Urinary bladder (tissue), 4 donors: ENCODE measurements around the gene AGR2. TPM values are rescaled to one million over a fixed set of nuclear protein-coding genes. Genes with fewer than 3 reads are reported as not detected.

Source experiments
- DNase-seq: peaks from one replicate; pipeline ENCODE4 v3.0.0-alpha.2; 2015; ENCODE audit errors: extremely low spot score
- H3K27ac ChIP-seq: one replicate; pipeline ENCODE4 v1.5.1; 2013; ENCODE audit warnings: low read depth, mild to moderate bottlenecking, moderate library complexity
- H3K36me3 ChIP-seq: one replicate; pipeline ENCODE4 v1.6.1; 2013; ENCODE audit warnings: mild to moderate bottlenecking, moderate library complexity; ENCODE audit not compliant: insufficient read depth
- H3K4me1 ChIP-seq: one replicate; pipeline ENCODE4 v1.6.1; 2013; ENCODE audit warnings: mild to moderate bottlenecking, moderate library complexity; ENCODE audit not compliant: insufficient read depth
- H3K4me3 ChIP-seq: one replicate; pipeline ENCODE4 v1.5.1; 2013; ENCODE audit warnings: low read depth, low read length
- WGBS: extraction: QIAGEN DNeasy Blood & Tissue Kit; methylation state at CpG from one replicate; pipeline ENCODE4 v1.1.7; 2013; 5-methylcytosine and 5-hydroxymethylcytosine counted together
- polyA plus RNA-seq: library from polyadenylated mRNA; stranded (reverse); fragments of 200-250 nt; gene quantifications from one replicate; pipeline ENCODE4 v1.2.3, GENCODE V29; 2013
- total RNA-seq: library from RNA; depleted of rRNA; stranded (reverse); fragments of >200 nt; gene quantifications from one replicate; pipeline ENCODE4 v1.2.3, GENCODE V29; 2014
- donor health status: healthy with polysubstance abuse.
- donor health status: healthy.

Gene AGR2
- total and polyA plus RNA-seq, 2 donors = 57.3 to 88.3 TPM

DNA sequence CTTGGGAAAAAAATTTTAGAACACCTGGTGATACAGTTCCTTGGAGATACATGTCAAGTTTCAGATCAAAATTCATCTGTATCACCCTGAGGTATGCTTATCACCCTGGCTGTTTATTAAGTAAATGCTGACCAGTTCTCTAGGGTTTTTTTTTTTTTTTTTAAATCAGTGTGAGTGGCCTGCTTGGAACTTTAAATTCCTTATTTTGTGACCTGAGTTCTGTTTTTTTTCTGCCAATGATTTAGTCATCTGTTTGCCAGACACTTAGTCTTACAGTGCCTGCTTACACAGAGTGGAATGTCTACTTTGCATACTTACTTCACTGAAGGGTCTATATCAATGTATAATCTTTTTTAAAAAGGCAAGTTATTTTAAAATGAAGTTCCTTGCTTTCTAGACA lies 49.4 kb downstream of the AGR2 start:
- no peak for DNase-seq
- no peak overlapping the region for H3K27ac ChIP-seq
- H3K36me3 ChIP-seq = no peaks in the 10 kb centered on the region
- peak overlapping the region; percentile 64 for H3K4me3 ChIP-seq
- H3K4me1 ChIP-seq = no peaks in the 10 kb centered on the region

DNA sequence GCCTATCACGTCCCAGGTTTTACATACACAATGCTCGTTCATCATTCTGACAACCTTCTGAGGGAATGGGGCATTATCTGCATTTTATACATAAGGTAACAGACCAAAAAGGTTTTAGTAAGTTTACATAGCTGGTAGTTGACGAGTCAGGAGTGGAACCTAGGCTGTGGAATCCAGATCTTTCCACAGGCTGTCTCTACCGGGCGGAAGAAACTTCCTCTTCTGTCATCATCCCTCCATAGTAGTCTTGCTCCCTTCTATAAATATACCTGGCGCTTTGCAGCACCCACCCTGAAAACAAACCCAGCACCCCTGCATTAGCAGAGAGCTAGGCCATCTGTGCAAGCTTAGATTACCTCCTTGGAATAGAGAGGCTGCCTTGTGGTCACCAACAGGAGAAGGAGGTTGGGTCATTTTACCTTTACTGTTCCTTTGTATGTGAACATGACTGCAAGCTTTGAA lies 49.9 kb downstream of the AGR2 start:
- Histone ChIP-seq H3K4me1 (no peaks in the 10 kb centered on the region), H3K4me3 (peak overlapping the region; percentile 64), H3K27ac (no peak overlapping the region), H3K36me3 (no peaks in the 10 kb centered on the region)
- no peak for DNase-seq
- 65% methylated on average over 6 of the region's 6 CpGs for WGBS

DNA sequence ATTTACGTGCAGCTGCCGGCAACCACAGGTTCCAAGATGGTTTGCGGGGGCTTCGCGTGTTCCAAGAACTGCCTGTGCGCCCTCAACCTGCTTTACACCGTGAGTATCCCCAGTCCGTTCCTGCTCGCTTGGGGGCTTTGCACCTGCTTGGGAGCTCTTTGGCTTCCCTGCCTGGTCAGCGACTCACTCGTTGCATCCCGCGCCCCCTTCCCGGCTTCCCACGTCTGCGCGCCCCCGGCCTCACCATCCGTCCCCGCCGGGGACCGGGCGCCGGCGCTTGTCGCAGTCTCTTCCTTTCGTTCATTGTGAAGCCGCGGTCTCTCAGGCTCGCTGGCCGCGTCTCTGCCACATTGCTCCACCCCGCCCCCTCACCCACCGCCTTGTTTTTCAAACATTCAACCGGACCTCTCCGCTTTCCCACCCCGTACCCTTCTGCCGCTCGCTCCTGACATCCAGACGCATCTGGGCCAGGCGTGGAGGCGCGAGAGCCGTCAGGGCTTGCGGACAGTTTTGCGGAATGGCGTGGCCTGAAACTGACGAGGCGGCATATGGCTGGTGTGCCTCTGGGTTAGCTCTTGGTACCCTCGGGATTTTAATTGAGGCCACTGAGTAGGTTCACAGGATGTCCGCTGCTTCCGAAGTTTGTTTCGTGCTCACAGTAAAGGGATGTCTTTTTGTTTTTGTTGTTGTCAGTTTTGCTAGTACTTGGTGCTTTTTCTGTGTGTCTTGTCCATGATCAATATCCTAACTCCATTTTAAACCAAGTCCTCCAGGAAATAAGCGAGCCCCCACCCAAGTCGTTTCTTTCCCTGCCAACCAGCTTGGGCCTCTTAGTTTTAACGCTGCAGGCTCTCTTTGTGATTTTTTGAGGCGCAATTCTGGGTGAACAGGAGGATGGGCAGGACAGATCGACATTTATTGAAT lies 50.6 kb downstream of the AGR2 start:
- Histone ChIP-seq H3K4me3 (peak overlapping the region; percentile 64), H3K27ac (no peak overlapping the region)
- DNase-seq = no peak

DNA sequence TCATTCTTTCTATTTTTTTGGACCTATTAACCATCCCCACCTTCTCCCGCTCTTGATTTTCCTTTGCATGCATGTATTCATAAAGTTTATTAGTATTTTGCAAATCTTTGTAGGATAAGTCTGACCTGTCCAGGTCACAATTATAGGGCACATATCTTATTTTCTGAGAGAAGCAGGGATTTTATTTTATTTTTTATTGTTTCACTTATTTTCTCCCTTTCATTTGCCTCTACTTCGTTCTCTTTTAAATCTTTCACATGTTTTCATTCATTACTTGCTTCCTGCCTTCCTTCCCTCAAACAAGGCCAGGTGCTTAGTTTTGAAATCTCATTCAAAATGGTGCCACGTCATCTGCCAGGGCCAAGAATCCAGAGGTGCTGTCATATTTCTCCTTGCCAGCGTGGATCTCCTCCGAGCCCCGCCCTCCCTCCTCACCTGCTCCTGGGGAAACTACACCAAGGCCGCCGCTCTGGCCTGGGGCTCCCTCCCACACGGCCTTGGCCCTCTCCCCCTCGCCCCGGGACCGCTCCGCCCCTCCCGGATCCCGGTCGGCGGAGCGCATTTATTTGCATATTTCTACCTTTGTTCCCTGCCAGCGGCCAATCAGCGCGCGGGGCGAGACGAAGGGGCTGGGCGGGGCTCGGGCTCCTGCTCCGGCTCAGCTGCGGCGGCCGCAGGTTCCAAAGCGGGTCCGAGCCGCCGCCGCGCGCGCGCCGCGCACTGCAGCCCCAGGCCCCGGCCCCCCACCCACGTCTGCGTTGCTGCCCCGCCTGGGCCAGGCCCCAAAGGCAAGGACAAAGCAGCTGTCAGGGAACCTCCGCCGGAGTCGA lies 51.5 kb downstream of the AGR2 start, which contains the start of gene TSPAN13:
TSS of gene TSPAN13 (plus strand) at position 654 of the 830 bp plus-strand sequence. CDS start 213 bp downstream, outside the sequence.
- H3K27ac ChIP-seq = no peak within 1 kb of the TSS
- WGBS = 4% methylated on average over 48 of the region's 48 CpGs
- H3K4me1 ChIP-seq = no peaks in the 10 kb centered on the region
- no peak for DNase-seq
- H3K4me3 ChIP-seq = peak within 1 kb of the TSS; percentile 64
- no peaks in the 10 kb centered on the region for H3K36me3 ChIP-seq

More for the DNA sequence above, 50.6 kb downstream of the AGR2 start:
- no peaks in the 10 kb centered on the region for H3K36me3 ChIP-seq
- no peaks in the 10 kb centered on the region for H3K4me1 ChIP-seq
- 11% methylated on average over 58 of the region's 58 CpGs for WGBS

DNA sequence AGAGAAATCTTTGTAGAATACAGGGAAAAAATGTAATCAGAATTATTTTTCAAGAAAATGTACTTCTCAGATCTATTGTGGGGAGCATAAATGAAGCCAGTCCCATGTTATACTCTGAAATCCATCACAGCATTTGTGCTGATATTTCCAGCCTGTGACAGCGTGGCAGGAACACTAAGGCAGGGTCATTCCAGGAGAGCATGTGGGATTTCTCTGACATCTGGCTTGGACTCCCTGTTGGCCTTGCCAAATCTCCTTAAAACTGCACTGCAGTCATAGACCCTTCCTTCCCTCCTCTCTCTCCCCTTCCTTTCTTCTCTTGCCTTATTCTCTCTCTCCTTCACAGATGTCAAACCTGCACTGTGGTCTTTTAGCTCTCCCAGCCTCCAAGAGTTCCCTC lies 57.7 kb downstream of the AGR2 start:
- Histone ChIP-seq H3K36me3 (no peaks in the 10 kb centered on the region), H3K27ac (no peak overlapping the region), H3K4me3 (no peak overlapping the region), H3K4me1 (no peaks in the 10 kb centered on the region)
- DNase-seq = no peak
- WGBS = 16% methylated on average over 1 of the region's 1 CpG

DNA sequence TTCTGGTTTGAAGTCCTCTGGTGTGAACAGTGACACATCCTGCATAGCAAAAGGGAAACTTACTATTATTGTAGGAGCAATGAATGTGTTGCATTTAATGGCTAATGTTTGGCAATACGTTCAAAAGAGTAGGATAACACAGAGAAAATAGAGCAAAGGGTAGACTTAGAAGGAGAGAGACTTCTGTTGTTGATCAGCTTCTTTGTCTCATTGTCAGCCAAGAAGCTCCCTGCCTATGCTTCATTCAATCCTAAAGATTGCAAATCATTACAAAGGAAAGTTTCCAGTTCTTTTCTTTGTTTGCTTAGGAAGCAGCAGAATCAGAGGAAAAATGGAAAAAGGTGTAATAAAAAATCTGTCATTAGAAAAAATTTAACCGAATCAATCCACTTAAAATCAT lies 59.2 kb downstream of the AGR2 start:
- no peak overlapping the region for H3K27ac ChIP-seq
- H3K4me3 ChIP-seq = no peak overlapping the region
- no peak for DNase-seq
- 36% methylated on average over 2 of the region's 2 CpGs for WGBS
- H3K4me1 ChIP-seq = no peaks in the 10 kb centered on the region
- H3K36me3 ChIP-seq = no peaks in the 10 kb centered on the region

DNA sequence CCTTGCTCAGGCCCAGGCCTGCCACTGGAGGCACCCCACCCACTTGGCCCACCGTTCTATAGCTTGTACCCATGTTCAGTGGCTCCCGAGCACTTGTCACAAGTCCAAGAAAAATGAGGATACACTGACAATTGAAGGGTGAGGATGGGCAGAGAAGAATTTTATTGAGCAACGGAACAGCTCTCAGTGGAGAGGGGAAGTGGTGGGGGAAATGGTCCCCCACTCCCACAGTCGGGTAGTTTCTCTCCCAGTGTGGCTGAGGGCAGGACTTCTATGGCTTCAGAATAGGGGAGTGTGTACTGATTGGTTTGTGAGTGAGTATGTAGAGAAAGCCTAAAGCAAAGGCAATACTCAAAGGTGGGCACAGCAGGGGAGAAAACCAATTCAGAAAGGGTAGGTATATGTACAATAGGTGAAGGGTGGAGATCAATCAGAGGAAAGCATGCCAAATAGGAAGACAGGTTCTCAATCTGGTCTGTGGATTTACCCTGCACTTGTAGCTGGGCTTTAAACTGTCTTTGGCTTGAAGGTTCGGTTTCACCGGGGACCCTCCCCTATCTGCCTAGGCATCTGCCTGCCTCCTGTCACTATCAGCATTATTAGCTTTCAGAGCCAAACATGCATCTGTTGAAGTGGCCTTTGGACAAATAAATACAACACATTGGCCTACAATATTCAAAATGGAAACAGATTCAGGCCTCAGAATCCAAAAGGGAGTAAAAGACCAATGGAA lies 60.1 kb downstream of the AGR2 start:
- Histone ChIP-seq H3K4me1 (no peaks in the 10 kb centered on the region), H3K4me3 (no peak overlapping the region), H3K27ac (no peak overlapping the region), H3K36me3 (no peaks in the 10 kb centered on the region)
- no peak for DNase-seq
- WGBS = 79% methylated on average over 6 of the region's 6 CpGs

DNA sequence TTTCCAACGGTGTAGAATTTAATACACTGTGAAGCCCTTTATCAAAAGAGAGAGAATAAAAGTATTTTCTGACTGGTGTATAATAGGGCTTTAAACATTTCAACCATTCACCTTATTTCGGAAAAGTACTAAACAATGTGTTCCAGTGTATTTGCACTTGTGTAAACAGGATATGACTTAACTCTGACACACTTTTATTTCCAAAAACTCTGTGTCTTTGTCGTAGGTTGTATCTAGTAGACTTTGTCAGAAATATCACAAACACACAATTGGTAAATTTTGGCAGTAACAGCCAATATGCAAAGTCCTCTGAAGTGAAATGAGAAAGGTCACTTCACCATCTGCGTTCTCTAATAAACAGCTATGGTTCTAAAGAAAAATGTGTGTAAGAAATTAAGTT lies 61.6 kb downstream of the AGR2 start:
- DNase-seq = no peak
- peak overlapping the region; percentile 49 for H3K27ac ChIP-seq
- 16% methylated on average over 4 of the region's 4 CpGs for WGBS

DNA sequence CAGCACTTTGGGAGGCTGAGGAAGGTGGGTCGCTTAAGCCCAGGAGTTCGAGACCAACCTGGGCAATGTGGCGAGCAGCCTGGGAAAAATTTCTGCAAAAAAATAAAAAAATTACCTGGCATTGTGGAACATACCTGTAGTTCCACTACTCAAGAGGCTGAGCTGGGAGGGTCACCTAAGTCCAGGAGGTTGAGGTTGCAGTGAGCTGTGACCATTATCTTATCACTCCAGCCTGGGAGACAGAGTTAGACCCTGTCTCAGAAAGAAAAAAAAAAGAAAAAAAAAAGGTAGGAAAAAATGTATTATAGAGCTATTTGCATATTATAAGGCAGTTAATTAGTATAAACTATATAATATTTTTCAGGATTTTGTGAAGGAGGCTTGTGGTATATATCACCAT lies 62.3 kb downstream of the AGR2 start:
- Histone ChIP-seq H3K27ac (no peak overlapping the region), H3K36me3 (no peaks in the 10 kb centered on the region), H3K4me1 (no peaks in the 10 kb centered on the region), H3K4me3 (no peak overlapping the region)
- no peak for DNase-seq
- 98% methylated on average over 3 of the region's 3 CpGs for WGBS

More for the DNA sequence above, 61.6 kb downstream of the AGR2 start:
- Histone ChIP-seq H3K4me3 (no peak overlapping the region), H3K36me3 (no peaks in the 10 kb centered on the region), H3K4me1 (no peaks in the 10 kb centered on the region)

Other genes starting within 250 kb of the AGR2 start
- 53.1 TPM for gene ANKMY2, start 159.2 kb downstream of the AGR2 start, total RNA-seq
- 20.6 TPM for gene ANKMY2, start 159.2 kb downstream of the AGR2 start, polyA plus RNA-seq
- gene BZW2, start 158.8 kb downstream of the AGR2 start, total RNA-seq = 70.1 TPM
- gene BZW2, start 158.8 kb downstream of the AGR2 start, polyA plus RNA-seq = 68.9 TPM
- 26.2 TPM for gene TSPAN13, start 51.2 kb downstream of the AGR2 start, total RNA-seq
- gene TSPAN13, start 51.2 kb downstream of the AGR2 start, polyA plus RNA-seq = 38.5 TPM
- gene AGR3, start 77.0 kb upstream of the AGR2 start, total RNA-seq = 16.8 TPM
- 6.8 TPM for gene AGR3, start 77.0 kb upstream of the AGR2 start, polyA plus RNA-seq